LHCN-M2 (cell line): ENCODE results near the gene SLC6A18. TPM values are rescaled to one million over a fixed set of nuclear protein-coding genes. Genes with fewer than 3 reads are reported as not detected.
"Not testable (repeated sequence)": the region's sequence is repeated elsewhere in the genome, so short reads cannot be mapped to it uniquely, and the experiment has no call there.

ENCODE experiments used
- DNase-seq: peaks from one replicate; pipeline ENCODE4 v3.0.0-alpha.2; 2012; ENCODE audit warnings: low read depth
- total RNA-seq: library from RNA; depleted of rRNA; stranded (reverse); fragments of >200 nt; gene quantifications from 2 replicates; pipeline ENCODE4 v1.2.3, GENCODE V29; 2014; rRNA removed

SLC6A18 gene
- total RNA-seq, 1 experiment from 2014 or later, result not detected

GRCh38 chr5:1290956-1291355, 65.8 kb downstream of the SLC6A18 start:
- not testable (repeated sequence) for DNase-seq

- DNase-seq, result no peak
Observed at GRCh38 chr5:1291611-1292080, 66.5 kb downstream of the SLC6A18 start.

- no peak for DNase-seq
Observed at GRCh38 chr5:1292139-1292538, 67.0 kb downstream of the SLC6A18 start.

GRCh38 chr5:1292846-1293415, 67.8 kb downstream of the SLC6A18 start:
- peak; percentile 58 for DNase-seq

- DNase-seq, result peak; percentile 57
Observed at GRCh38 chr5:1293416-1294205, 68.4 kb downstream of the SLC6A18 start.

- DNase-seq, result peak; percentile 46
Observed at GRCh38 chr5:1294206-1294834, 69.1 kb downstream of the SLC6A18 start.

- DNase-seq, result peak; percentile 35
Observed at GRCh38 chr5:1294835-1295649, 69.9 kb downstream of the SLC6A18 start, which contains the start of gene TERT. TSS of gene TERT (minus strand) at chr5:1295068. CDS start at chr5:1294989, 79 bp downstream.

- no peak for DNase-seq
Observed at GRCh38 chr5:1295650-1296037, 70.5 kb downstream of the SLC6A18 start.

Other genes with a start within 250 kb of the SLC6A18 start
- gene NKD2, start 216.6 kb upstream of the SLC6A18 start, total RNA-seq, result not detected in 2 replicates
- 2.5 and 5.5 TPM in 2 replicates for gene SLC12A7, start 113.3 kb upstream of the SLC6A18 start, total RNA-seq
- gene SLC6A19, start 23.8 kb upstream of the SLC6A18 start, total RNA-seq, result not detected in 2 replicates
- 173 and 177 TPM in 2 replicates for gene TERT, start 69.7 kb downstream of the SLC6A18 start, total RNA-seq
- gene CLPTM1L, start 119.7 kb downstream of the SLC6A18 start, total RNA-seq, result 139 and 169 TPM in 2 replicates
- gene SLC6A3, start 220.1 kb downstream of the SLC6A18 start, total RNA-seq, result not detected in 2 replicates